HepG2 (cell line): ENCODE measurements around the gene CST3. TPM values are rescaled to one million over a fixed set of nuclear protein-coding genes. Genes with fewer than 3 reads are reported as not detected.
A peak's percentile ranks its signal among the peaks of the same experiment; 100 is the strongest.

Source experiments
- ARNT2 ChIP-seq: sonication (generic); formaldehyde crosslinking; IDR thresholded peaks from 2 replicates; pipeline ENCODE4 v1.8.0; 2022; ENCODE audit warnings: mild to moderate bottlenecking, low read depth, missing genetic modification reagents, moderate library complexity
- ATF3 ChIP-seq: sonication (generic); formaldehyde crosslinking; IDR thresholded peaks from 2 replicates; pipeline ENCODE4 v1.4.0; 2020; ENCODE audit warnings: missing genetic modification reagents
- CEBPG ChIP-seq: IDR thresholded peaks from 2 replicates; pipeline ENCODE4 v1.6.1; 2016
- CENPX ChIP-seq: sonication (generic); formaldehyde crosslinking; IDR thresholded peaks from 2 replicates; pipeline ENCODE4 v1.9.0; 2021; ENCODE audit warnings: mild to moderate bottlenecking, missing genetic modification reagents, moderate library complexity
- ELF1 ChIP-seq: sonication (generic); formaldehyde crosslinking; IDR thresholded peaks from 2 replicates; pipeline ENCODE4 v1.4.0; 2020; ENCODE audit warnings: missing genetic modification reagents
- JUND ChIP-seq: sonication (generic); formaldehyde crosslinking; IDR thresholded peaks from 2 replicates; pipeline ENCODE4 v1.8.0; 2022; ENCODE audit warnings: mild to moderate bottlenecking, missing genetic modification reagents
- MXD3 ChIP-seq: IDR thresholded peaks from 2 replicates; pipeline ENCODE4 v1.6.1; 2016; ENCODE audit warnings: mild to moderate bottlenecking, missing biosample characterization, missing genetic modification reagents
- MYC ChIP-seq: sonication (generic); formaldehyde crosslinking; IDR thresholded peaks from 2 replicates; pipeline ENCODE4 v1.9.0; 2021; ENCODE audit warnings: missing genetic modification reagents, borderline replicate concordance
- NCOA2 ChIP-seq: sonication (generic); formaldehyde crosslinking; IDR thresholded peaks from 2 replicates; pipeline ENCODE4 v1.8.0; 2022; ENCODE audit warnings: inconsistent platforms
- NFAT5 ChIP-seq: sonication (generic); formaldehyde crosslinking; IDR thresholded peaks from 2 replicates; pipeline ENCODE4 v1.4.0; 2020; ENCODE audit warnings: missing genetic modification reagents
- PAX8 ChIP-seq: sonication (generic); formaldehyde crosslinking; IDR thresholded peaks from 2 replicates; pipeline ENCODE4 v1.8.0; 2022; ENCODE audit warnings: mild to moderate bottlenecking, missing genetic modification reagents, borderline replicate concordance
- SATB2 ChIP-seq: sonication (generic); formaldehyde crosslinking; IDR thresholded peaks from 2 replicates; pipeline ENCODE4 v1.5.0; 2020; ENCODE audit warnings: missing genetic modification reagents
- SP5 ChIP-seq: IDR thresholded peaks from 2 replicates; pipeline ENCODE4 v1.6.1; 2016; ENCODE audit warnings: low read depth, borderline replicate concordance
- TEAD2 ChIP-seq: sonication (generic); formaldehyde crosslinking; IDR thresholded peaks from 2 replicates; pipeline ENCODE4 v1.9.0; 2021; ENCODE audit warnings: missing genetic modification reagents
- ZBTB7B ChIP-seq: sonication (generic); formaldehyde crosslinking; IDR thresholded peaks from 2 replicates; pipeline ENCODE4 v1.4.0; 2020; ENCODE audit warnings: missing genetic modification reagents
- ZMAT3 ChIP-seq: sonication (generic); formaldehyde crosslinking; conservative IDR thresholded peaks from 2 replicates; pipeline ENCODE4 v1.7.0; 2021; ENCODE audit warnings: missing genetic modification reagents
- ZNF101 ChIP-seq: sonication (generic); formaldehyde crosslinking; IDR thresholded peaks from 2 replicates; pipeline ENCODE4 v1.4.0; 2020; ENCODE audit warnings: mild to moderate bottlenecking, low read depth, missing genetic modification reagents, borderline replicate concordance
- ZNF143 ChIP-seq: sonication (generic); formaldehyde crosslinking; IDR thresholded peaks from 2 replicates; pipeline ENCODE4 v1.4.0; 2020; ENCODE audit warnings: missing genetic modification reagents
- ZNF264 ChIP-seq: sonication (generic); formaldehyde crosslinking; IDR thresholded peaks from 2 replicates; pipeline ENCODE4 v1.4.0; 2020; ENCODE audit warnings: missing genetic modification reagents
- ZNF501 ChIP-seq: sonication (generic); formaldehyde crosslinking; IDR thresholded peaks from 2 replicates; pipeline ENCODE4 v1.5.1; 2020; ENCODE audit warnings: mild to moderate bottlenecking, moderate library complexity, missing genetic modification reagents
- ZNF746 ChIP-seq: sonication (generic); formaldehyde crosslinking; IDR thresholded peaks from 2 replicates; pipeline ENCODE4 v1.8.0; 2022; ENCODE audit warnings: mild to moderate bottlenecking, missing genetic modification reagents
- ZNF784 ChIP-seq: sonication (generic); formaldehyde crosslinking; IDR thresholded peaks from 2 replicates; pipeline ENCODE4 v1.5.1; 2020; ENCODE audit warnings: missing genetic modification reagents, mild to moderate bottlenecking, borderline replicate concordance
- ZSCAN25 ChIP-seq: sonication (generic); formaldehyde crosslinking; IDR thresholded peaks from 2 replicates; pipeline ENCODE4 v1.8.0; 2022; ENCODE audit warnings: mild to moderate bottlenecking, missing genetic modification reagents
- polyA plus RNA-seq, 8 experiments: library from polyadenylated mRNA; depleted of rRNA in 3 of 8; stranded (reverse) in 7 of 8; unstranded in 1 of 8; fragments of >200 nt; fragmentation: Illumina TruSeq in 4 of 8; extraction: Trizol in 4 of 8; gene quantifications; 2 replicates each; pipeline versions ENCODE4 v1.2.1 to v1.2.3, GENCODE V29; 2011 to 2016; ENCODE audit warnings: low read depth in 4 of 8, missing spikeins in 1 of 8, mixed read lengths in 1 of 8; ENCODE audit not compliant: insufficient read depth in 1 of 8
- total RNA-seq, 5 experiments: library from RNA; depleted of rRNA; stranded (reverse); fragments of >200 nt; fragmentation: Illumina TruSeq; extraction: Trizol; gene quantifications; 2 replicates each; pipeline ENCODE4 v1.2.3, GENCODE V29; 2016; ENCODE audit warnings: low read depth in 1 of 5

The CST3 gene
- total and polyA plus RNA-seq, 2 of the 13 experiments (the other 11 are each of a cell fraction or from before 2014, with no cell fraction given), result 690 to 1,005 TPM

- peak; percentile 68; the same call in 1 of the 2 replicates for TF ChIP-seq ZNF746
- no peak for TF ChIP-seq TEAD2 (CRISPR knock-in tag)
- peak; percentile 81; the same call in 1 of the 2 replicates for TF ChIP-seq ZNF264 (CRISPR knock-in tag)
- no peak for TF ChIP-seq CENPX (CRISPR knock-in tag)
- TF ChIP-seq CEBPG (CRISPR knock-in tag), result peak; percentile 61; the same call in 1 of the 2 replicates
- peak; percentile 11; the same call in 1 of the 2 replicates for TF ChIP-seq ARNT2
- peak; percentile 98 for TF ChIP-seq ZBTB7B (CRISPR knock-in tag)
- no peak for TF ChIP-seq NFAT5 (CRISPR knock-in tag)
- TF ChIP-seq MXD3 (CRISPR knock-in tag), result no peak
- peak; percentile 62; the same call in 1 of the 2 replicates for TF ChIP-seq SP5 (CRISPR knock-in tag)
- TF ChIP-seq MYC, result peak; percentile 34; the same call in 1 of the 2 replicates
- peak; percentile 66; the same call in 1 of the 2 replicates for TF ChIP-seq JUND (CRISPR knock-in tag)
- peak; percentile 38; the same call in 1 of the 2 replicates for TF ChIP-seq ATF3
- peak; percentile 85 for TF ChIP-seq NCOA2 (CRISPR knock-in tag)
- peak; percentile 55; the same call in 1 of the 2 replicates for TF ChIP-seq ZNF143
- no peak; the same call in 1 of the 2 replicates for TF ChIP-seq PAX8 (CRISPR knock-in tag)
- TF ChIP-seq ELF1 (CRISPR knock-in tag), result peak; percentile 26
- 0 out of 2 replicates have a peak, but pooled peaks have one; percentile 21 for TF ChIP-seq SATB2 (CRISPR knock-in tag)
- TF ChIP-seq ZNF784 (CRISPR knock-in tag), result peak; percentile 53; the same call in 1 of the 2 replicates
- no peak for TF ChIP-seq ZNF101
- 0 out of 2 replicates have a peak, but pooled peaks have one; percentile 21 for TF ChIP-seq ZMAT3 (CRISPR knock-in tag)
- TF ChIP-seq ZSCAN25 (CRISPR knock-in tag), result peak; percentile 80; the same call in 1 of the 2 replicates
- peak; percentile 7; the same call in 1 of the 2 replicates for TF ChIP-seq ZNF501 (CRISPR knock-in tag)
Observed at GRCh38 chr20:23585808-23586734, 51.7 kb downstream of the CST3 start (continued).
